Measurements from ENCODE around the gene ACAP2. TPM values are rescaled to one million over a fixed set of nuclear protein-coding genes. Genes with fewer than 3 reads are reported as not detected.
A peak's percentile ranks its signal among the peaks of the same experiment; 100 is the strongest.
"Not testable (repeated sequence)": the region's sequence is repeated elsewhere in the genome, so short reads cannot be mapped to it uniquely, and the experiment has no call there.

The ACAP2 gene
- total RNA-seq, 1 donor from 2014 or later, result 31.4 TPM

DNA sequence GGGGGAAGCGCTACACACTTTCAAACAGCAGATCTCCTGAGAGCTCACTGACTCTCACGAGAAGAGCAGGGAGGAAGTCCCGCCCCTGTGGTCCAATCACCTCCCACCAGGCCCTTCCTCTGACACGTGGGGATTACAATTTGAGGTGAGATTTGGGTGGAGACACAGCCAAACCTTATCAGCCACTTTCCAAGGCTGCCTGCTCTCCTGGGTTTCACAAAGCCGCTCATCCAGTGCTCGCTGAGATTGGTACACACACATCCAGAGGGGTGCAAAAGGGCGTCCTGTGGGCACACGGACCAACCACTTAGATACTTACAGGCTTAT is 195.0 kb downstream of the ACAP2 start:
- no peak for DNase-seq (ENCODE audit: low read depth)

DNA sequence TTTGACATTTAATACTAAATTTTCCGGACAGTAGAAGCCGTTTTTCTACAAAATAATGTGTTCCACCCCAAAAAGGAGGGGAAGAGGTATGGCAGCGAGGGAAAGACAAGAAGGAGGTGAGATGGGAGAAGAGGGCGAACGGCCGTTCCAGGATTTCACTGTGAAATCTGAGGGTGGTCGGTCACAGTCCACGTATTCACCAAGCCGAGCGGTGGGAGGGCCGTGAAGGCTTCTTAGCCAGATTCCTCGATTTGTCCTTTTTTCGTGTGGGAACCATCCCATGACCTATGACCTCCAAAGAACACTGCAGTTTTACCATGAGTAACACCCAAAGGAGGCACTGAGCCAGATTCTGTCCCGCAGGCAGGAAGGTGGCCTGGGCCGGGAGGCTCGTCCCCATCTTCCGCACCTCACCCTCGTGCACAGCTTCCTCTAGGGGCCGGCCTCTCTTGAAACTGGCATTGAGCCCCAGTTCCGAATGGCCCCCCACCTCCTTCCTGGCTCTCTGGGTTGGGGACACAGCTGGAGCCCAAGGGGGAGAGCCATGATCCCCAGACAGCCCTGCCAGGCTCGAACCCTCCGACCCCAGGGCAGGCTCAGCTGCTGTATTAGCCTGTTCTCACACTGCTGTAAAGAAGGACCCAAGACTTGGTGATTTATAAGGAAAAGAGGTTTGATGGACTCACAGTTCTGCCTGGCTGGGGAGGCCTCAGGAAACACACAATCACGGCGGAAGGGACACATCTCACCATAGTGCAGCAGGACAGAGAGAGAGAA is 195.5 kb downstream of the ACAP2 start:
- no peak for DNase-seq (ENCODE audit: low read depth)

DNA sequence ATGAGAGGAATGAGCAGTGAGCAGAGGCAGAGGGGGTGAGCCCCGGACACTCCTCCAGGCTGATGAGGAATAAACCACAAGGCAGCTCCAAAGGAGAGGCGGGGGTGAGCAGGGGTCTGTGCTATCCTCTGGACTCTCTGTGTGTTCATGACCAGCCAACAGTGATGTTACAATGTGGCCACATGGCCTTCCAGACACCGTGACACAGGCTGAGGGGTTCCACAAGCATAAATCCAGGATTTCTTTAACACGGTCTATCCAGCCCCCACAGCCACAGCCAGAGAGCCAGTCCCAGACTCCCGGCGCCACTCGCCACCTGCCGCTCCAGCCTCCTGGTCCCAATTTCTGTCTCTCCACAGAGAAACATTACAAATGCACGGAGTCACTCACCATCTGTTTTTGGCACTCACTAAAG is 196.2 kb downstream of the ACAP2 start:
- peak; percentile 61 for DNase-seq (ENCODE audit: low read depth)

GRCh38 chr3:195245531-195245951 is 197.3 kb downstream of the ACAP2 start:
- no peak for DNase-seq (ENCODE audit: low read depth)

DNA sequence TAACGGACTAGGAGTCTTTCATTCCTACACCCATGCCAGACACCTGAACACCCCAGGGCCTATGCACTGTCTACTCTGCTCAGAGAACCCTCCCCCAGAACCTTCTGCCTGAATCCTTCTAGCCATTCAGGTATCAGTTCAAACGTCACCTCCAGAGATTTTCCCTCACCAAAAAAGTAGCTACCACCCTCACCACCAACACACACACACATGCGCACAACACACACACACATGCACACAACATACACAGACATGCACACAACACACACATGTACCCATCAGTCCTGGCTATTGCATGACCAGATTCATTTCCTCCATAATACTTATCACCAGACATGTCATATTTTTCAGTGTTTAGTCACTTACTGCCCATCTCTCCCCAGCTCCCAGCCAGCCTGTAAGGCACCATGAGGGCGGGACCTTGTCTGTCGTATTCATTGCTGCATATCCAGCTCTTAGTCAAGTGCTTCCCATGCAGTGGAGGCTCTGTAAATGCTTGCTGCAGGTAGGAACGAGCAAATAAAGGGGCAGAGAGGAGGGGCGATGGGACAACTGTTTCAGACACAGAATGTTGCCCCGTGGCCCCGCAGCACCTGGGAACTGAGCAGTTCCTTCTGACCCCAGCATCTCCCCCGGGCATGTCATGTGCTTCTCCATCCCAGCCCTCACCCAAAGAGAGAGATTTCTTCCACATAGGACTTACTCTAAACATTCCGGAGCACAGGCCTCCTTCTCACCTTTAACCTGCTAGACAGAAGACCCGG is 201.0 kb downstream of the ACAP2 start:
- DNase-seq (ENCODE audit: low read depth), result no peak

GRCh38 chr3:195240939-195241338 is 201.9 kb downstream of the ACAP2 start:
- no peak for DNase-seq (ENCODE audit: low read depth)

- DNase-seq (ENCODE audit: low read depth), result no peak
These were observed 202.6 kb downstream of the ACAP2 start for GRCh38 chr3:195240171-195240701.

DNA sequence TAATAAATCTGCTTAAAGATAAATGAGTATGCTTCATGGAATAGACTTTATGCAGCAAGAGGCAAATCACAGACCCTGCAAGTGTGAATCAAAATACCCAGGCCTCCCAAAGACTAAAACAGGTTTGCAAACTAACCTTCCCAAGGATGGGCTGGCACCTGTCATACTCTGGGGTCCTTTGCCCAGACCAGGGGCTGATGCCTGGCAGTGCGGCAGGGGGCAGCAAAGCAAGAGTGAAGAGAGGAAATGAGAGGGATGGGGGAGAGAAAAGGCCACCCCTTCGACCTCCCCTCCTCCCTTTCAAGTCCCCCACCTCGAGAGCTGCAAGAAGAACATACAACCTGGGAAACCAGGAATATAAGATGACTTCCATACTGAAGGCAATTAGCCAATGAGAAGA is 203.7 kb downstream of the ACAP2 start:
- DNase-seq (ENCODE audit: low read depth), result no peak

DNA sequence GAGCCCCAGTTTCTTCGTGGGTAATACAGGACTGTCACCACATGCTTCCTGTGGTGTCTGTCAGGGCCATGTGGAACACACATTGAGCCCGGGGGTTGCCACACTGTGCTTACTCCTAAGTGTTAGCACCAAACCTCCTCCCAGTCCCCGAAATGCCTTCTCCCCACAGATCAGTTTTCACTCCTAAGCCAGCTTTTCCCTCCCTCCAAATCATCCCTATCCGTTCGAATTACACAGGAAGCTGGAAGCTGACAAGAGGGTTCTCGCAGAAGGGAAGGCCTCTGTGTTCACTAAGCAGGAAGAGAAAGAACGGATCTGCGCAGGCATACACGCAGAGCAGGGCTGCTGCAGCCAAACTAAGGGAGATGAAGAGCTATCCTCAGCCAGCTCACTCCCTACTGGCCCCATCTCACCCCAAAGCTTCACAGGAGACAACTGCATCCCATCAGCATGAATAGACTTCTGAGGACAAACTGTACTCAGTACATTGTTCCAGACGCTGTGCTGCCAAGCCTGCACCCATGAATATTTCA is 204.2 kb downstream of the ACAP2 start:
- no peak for DNase-seq (ENCODE audit: low read depth)

GRCh38 chr3:195238081-195238571 is 204.7 kb downstream of the ACAP2 start:
- DNase-seq (ENCODE audit: low read depth), result no peak

DNA sequence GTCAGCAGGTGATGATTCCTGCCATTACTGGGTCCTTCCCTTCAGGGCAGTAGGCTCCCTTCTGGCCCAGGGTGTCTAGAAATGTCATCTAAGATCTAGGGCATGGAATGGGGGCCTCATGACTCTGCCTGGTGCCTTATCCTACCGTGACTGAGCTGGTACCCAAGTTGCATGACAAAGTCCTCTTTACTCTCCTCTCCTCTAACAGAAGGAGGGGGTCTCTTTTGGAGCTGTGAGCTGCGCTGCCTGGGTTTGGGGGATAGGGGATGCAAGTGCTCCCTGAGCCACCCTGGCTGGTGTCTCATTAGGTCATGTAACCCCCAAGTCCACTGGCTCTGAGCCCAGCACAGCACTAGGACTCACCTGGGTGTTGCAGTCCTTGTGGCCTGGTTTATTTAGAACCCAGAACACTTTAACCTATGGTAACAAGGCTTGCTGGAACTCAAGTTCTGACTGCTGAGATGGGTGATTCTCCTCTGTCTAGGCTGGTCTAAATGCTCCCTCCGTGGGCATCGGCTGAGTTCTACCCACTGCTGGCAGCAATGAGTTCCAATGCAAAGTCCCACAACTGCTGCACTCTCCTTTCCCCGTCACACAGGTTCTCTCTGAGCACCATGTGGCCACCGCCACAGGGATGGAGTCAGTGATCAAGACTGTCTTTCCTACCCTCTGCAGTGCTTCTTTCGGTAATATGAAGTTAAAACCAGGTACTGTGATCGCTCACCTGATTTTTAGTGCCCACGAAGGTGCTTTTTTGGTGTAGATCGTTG is 205.8 kb downstream of the ACAP2 start:
- no peak for DNase-seq (ENCODE audit: low read depth)

GRCh38 chr3:195236076-195236798 is 206.6 kb downstream of the ACAP2 start:
- no peak for DNase-seq (ENCODE audit: low read depth)

GRCh38 chr3:195230244-195230643 is 212.6 kb downstream of the ACAP2 start:
- no peak for DNase-seq (ENCODE audit: low read depth)

DNA sequence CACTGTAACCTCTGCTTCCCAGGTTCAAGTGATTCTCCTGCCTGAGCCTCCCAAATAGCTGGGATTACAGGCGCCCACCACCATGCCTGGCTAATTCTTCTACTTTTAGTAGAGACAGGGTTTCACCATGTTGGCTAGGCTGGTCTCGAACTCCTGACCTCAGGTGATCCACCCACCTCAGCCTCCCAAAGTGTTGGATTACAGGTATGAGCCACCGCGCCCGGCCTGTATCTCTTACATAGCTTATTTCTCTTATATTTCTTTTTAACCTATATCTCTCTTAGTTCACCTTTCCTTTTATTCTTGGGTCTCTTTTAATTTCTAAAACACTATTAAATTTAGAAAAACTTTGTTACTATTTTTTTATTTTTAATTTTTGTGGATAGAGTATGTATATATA is 213.9 kb downstream of the ACAP2 start:
- not testable (repeated sequence) for DNase-seq (ENCODE audit: low read depth)

DNA sequence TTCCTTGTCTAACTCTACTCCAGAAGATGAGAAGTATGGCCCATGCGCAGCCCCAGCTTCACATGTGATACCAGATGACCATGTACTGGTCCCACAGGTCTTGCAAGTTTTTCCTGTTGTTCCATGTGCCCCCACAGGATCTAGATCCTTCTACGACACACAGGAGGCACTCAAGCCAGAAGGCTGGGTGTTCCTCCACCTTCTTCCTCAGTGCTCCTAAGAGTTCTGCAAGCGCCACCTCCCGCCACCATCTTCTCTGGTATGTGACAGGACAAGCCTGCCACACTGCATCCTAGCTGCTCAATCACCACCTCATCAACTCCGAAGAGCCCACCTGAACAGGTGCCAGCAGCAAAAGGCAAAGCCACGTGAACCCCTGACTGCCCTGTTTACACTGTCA is 214.9 kb downstream of the ACAP2 start:
- no peak for DNase-seq (ENCODE audit: low read depth)

GRCh38 chr3:195226900-195227447 is 215.8 kb downstream of the ACAP2 start:
- no peak for DNase-seq (ENCODE audit: low read depth)

DNA sequence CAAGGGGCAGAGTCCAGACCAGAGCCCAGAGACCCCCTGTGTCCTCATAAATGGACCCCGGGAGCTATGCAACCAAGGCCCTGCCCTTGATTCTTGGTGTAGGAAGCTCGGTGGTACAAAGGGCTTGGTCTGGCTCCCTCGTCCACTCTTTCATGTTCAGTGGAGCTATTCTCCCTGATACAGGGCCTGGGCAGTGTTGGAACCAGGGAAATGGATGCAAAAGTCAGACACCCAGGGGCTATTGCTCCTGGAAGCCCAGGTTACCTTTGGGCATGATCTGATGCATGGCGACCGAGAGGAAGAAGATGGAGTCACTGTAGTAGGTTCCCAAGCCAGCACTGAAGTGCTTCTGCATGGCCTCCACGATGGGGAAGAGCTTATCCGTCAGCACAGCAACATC is 216.4 kb downstream of the ACAP2 start:
- no peak for DNase-seq (ENCODE audit: low read depth)

DNA sequence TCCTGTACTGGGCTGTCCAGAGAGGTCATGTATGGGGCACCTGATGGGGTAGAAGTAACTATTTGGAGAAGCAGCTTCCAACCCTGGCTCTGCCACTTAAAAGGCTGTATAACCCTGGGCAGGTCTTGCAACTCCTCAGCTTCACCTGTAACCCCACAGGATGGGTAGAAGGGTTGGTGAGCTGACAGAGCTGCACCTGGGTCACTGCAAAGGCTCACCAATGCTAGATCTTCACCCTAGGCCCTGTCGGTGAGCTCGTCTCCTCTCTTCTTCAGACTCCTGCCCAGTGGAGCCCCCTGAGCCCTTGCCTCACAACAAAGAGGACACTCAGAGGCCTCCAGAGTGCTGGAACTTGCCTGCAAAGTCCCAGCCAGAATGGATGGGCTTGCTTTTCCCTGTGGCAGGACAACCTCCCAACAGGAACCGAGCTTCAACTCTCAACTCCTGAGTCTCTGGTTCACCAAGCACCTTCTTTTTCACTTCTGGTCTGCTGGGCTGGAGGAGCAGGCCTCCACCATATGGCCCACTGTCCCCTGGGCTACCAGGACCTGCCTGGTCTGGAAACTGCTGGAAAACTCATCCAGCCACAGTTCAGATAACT is 217.7 kb downstream of the ACAP2 start:
- no peak for DNase-seq (ENCODE audit: low read depth)
